Fibroblast of gingiva (primary cell): Measurements from ENCODE around the gene CLCN1.
"Not testable (repeated sequence)": the region's sequence is repeated elsewhere in the genome, so short reads cannot be mapped to it uniquely, and the experiment has no call there.

Experiments
- DNase-seq: peaks from one replicate; pipeline ENCODE4 v3.0.0-alpha.2; 2011; ENCODE audit warnings: low read depth

CLCN1 gene

GRCh38 chr7:143384661-143385631, 69.0 kb downstream of the CLCN1 start:
- no peak for DNase-seq

DNA sequence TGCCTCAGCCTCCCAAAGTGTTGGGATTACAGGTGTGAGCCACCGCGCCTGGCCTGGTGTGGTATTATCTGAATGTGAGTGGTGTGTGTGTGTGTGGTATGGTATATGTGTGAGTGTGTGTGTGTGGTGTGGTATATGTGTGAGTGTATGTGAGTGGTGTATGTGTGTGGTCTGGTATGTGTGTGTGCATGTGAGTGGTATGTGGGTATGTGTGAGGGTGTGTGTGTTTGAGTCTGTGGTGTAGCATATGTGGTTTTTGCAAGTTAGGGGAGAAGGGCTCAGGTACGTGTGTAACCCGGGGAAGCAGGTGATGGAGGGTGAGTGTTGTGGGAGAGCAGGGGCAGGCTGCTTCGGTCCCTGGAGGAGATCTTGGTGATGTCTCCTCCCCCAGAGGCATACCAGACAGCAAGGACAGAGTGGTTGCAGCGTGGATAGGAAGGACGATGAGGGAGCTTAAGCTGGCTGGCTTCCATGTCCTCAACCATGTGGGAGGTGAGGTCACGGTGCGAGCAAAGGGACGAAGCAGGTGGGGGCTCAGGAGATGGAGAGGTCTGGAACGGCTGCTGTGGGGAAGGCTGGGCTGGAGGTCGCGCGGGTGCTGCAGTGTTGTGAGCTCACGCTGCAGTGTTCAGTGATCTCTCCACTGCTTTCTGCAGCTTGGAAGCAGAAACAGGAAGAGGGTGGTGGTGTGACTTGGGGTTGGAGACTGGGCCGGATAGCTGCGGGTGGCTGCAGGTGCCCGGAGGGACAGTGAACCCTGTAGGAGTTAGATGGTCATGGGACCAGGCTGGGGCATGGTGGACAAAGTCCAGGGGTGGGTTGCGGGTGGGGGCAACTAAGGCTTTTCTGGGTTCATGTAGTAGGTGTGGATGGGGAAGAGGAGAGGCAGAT, 70.2 kb downstream of the CLCN1 start:
- DNase-seq = no peak

DNA sequence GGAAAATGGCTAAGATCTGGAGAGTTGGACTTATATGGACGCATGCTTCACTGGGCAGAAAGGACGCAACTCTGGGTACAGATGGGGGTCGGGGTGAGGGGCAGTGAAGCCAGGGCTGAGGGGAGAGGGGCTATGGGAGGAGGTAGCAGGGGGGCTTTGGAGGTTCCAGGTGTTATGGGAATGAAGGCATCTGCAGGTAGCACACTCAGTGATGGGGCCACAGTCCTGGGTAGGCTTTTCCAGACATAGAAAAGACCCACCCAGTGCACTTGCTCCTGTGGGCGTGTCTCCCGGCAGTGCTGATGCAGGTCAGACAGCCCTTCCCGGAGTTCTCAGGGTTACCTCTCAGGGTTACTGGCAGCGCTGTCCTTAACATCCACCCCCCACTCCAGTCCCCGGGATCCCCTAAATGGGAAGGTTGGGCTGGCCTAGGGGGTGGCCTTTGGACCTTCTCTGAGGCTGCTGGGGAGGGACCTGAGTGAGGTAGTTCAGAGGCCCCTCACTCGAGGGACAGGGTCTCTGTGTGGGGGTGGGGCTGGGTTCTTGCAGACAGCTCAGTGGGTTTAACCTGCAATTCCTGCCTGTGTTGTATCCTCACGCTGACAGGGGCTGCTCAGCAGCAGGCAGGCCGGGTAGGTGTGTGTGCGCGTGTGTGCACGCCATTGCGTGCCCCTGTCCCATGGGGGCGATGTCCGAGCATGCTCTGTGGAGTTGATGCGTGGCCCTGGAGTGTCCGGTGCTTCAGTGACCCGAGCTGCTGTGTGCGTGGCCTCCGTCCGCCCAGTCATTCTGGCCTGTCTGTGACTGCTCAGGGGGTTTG, 71.5 kb downstream of the CLCN1 start:
- DNase-seq = no peak

DNA sequence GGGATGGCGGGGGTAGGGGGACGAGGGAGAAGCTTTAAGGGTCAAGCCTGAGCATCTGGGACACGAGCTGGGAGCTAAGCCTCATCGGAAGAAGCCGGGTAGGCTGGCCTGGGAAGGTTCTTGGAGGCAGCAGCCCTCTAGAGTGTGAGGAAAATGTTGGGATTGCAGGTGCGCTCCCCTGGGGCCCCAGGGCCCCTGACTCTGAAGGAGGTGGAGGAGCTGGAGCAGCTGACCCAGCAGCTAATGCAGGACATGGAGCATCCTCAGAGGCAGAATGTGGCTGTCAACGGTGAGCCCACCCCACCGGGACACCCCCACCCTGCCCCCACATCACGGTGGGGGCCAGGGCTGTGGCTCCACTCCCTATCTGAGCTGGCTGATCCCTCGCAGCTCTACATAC, 72.1 kb downstream of the CLCN1 start:
- no peak for DNase-seq

GRCh38 chr7:143388491-143389101, 72.7 kb downstream of the CLCN1 start:
- DNase-seq = no peak

DNA sequence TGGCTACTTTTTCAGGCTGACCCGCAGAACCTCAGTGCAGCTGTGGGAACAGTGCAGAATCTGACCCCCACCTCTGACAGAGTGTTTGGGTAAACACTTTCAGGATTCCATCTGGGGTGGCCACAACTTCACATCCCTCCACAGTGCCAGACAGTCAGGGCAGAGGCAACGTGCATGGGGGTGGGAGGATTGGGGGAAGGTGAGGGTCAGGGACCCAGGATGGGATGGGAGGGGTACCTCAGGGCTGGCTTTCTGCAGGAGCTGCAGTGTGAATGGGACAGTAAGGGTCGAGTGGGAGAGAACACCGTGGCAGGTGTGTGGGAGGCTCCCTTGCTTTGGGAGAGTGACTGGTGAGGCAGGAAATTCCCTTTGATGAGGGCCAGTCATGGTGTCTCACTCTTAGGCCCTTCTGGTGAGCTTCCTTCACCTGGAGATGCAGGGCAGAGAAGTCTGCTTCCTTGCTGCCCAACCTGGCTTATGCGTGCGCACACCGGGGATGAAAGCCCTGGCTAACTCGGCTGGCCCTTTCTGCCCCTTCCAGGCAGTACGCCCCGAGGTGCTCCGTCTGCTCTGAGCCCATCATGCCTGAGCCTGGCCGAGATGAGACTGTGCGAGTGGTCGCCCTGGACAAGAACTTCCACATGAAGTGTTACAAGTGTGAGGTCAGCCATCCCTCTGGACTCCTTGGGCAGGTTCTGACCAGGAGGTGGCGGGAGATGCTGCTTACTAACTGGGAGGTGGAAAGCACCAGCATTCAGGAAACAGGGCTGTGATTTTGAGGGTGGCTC, 73.6 kb downstream of the CLCN1 start:
- no peak for DNase-seq

- no peak for DNase-seq
These were observed 74.3 kb downstream of the CLCN1 start for GRCh38 chr7:143390104-143390772.

DNA sequence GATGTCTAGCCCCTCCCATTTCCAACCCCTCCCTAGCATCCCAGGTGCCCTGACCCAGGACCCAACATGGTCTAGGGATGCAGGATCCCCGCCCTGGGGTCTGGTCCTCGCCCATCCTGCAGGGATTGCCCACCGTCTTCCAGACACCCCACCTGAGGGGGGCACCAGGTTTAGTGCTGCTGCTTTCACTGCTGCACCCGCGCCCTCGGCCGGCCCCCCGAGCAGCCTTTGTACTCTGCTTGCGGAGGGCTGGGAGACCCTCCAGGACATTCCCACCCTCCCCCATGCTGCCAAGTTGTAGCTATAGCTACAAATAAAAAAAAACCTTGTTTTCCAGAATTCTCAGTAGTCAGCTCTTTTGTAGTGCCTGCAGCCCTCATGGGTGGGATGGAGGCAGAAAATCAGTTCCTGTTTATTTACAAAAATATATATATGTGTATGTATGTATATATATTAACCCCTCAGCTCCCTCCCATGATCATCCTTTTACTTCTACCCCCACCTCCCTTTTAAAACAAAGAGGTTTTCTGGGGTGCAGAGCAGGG, 74.9 kb downstream of the CLCN1 start:
- no peak for DNase-seq

GRCh38 chr7:143391462-143392404, 75.8 kb downstream of the CLCN1 start:
- DNase-seq = peak; percentile 60

DNA sequence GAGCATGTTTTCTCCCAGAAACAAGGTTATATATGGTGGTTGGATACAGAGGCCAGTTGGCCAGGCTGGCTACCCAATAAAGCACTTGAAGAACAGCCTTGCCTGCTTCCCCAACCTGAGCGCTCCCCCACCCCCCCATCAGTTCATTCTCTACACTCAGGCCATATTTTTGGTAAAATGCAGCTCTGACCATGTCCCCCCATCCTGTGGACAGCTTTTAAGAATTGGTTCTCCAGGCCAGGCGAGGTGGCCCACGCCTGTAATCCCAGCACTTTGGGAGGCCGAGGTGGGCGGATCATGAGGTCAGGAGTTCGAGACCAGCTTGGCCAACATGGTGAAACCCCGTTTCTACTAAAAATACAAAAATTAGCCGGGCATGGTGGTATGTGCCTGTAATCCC, 76.5 kb downstream of the CLCN1 start:
- not testable (repeated sequence) for DNase-seq

GRCh38 chr7:143392875-143393266, 77.0 kb downstream of the CLCN1 start:
- no peak for DNase-seq

GRCh38 chr7:143393267-143394041, 77.5 kb downstream of the CLCN1 start:
- peak; percentile 26 for DNase-seq

DNA sequence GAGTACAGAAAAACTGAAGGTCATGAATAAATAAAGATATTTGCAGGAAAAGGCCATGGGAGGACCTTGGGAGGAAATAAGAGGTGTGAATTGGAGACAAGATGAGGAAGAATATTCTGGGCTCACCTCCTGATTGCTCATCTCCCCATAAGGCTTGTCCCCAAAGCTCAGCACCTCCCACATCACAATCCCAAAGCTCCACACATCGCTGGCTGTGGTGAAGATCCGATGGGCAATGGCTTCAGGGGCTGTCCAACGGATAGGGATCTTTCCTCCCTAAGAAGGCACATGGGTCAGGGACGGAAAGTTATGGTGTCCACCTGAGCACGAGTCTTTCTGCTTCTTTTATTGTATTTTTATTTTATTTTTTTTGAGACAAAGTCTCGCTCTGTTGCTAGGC, 78.2 kb downstream of the CLCN1 start:
- DNase-seq = no peak

GRCh38 chr7:143394777-143395176, 78.9 kb downstream of the CLCN1 start:
- DNase-seq = no peak

DNA sequence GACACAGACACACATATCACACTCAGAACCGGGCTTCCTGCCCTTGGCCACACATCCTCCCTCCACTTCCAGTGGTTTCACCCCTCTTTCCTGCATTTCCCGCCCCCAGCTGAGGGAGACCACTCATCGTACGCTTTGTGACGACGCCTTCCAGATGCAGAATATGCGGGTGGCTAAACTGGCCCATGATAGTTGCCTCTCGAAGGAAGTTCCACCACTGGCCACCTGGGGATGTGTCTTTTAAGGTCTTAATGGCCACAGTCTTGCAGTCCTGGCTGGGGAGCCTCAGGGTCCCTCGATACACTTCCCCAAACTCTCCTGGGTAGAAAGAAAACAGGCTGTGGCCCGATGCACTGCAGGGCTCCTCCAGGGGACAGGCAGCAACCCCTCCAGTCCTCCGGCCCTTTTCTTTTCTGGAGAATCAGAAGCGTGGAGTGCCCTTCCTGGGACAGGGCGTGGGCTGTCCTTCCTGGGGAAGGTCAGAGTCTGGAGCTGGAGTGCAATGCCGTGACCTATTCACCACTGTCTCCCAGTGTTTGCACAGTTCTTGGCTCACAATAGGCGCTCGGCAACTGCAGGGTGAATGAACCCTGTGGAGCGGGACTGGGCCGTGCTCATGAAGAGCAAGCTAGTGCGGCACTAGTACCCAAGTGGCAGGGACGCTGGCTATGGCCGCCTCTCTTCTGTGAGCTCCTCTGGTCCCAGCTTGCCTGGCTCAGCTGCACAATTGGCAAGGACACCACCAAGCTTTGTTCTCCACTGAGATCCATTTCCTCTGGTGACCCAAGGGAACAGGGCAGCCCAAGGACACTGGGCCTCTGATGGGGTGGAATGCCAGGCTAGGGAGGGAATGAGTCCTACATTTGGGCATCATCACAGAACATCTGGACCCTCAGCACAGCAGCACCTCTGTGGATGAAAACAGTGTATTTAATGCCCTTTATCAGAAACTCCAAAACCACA, 79.6 kb downstream of the CLCN1 start:
- no peak for DNase-seq

DNA sequence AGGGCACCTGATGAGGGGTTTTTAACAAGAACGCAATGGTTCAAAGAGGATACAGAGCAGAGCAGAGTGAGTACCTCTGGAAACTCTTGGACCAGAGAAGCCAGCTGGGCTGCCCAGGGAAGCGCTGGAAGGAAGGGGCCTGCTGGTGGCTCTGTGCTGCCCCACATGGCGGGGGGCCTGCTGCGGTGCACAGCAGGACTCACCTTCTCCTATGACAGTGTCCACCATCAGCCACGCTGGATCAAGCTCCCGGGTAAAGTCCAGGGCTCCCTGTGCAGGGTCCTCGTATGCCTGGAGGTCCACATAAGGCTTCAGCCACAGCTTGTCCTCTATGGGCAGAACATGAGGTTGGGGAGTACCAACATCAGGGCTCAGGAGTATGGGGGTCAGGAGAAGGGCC, 80.3 kb downstream of the CLCN1 start:
- no peak for DNase-seq
